GM23338 (cell line): ENCODE results near the gene FRK. TPM values are rescaled to one million over a fixed set of nuclear protein-coding genes. Genes with fewer than 3 reads are reported as not detected.
"Not testable (repeated sequence)": the region's sequence is repeated elsewhere in the genome, so short reads cannot be mapped to it uniquely, and the experiment has no call there.

Experiments used
- ATAC-seq: fragments of 200-7000 bp; cut with Tn5 transposase; 3 replicates; pipeline ENCODE4 v1.9.1; 2020
- DNase-seq: peaks from one replicate; pipeline ENCODE4 v3.0.0-alpha.2; 2015; ENCODE audit warnings: low spot score
- H2AFZ ChIP-seq: fragments of 200-600 bp; sonication (generic); 2 replicates; pipeline ENCODE4 v1.8.0; 2016; ENCODE audit warnings: antibody characterized with exemption, mild to moderate bottlenecking, moderate library complexity
- H3F3A ChIP-seq: fragments of 200-600 bp; sonication (generic); replicated peaks from 2 replicates; pipeline ENCODE4 v1.8.0; 2017; ENCODE audit warnings: antibody characterized with exemption, mixed run types, low read depth
- H3K27ac ChIP-seq: fragments of 200-600 bp; sonication (generic); 2 replicates; pipeline ENCODE4 v1.6.1; 2016; ENCODE audit warnings: low read depth
- H3K27me3 ChIP-seq: fragments of 200-600 bp; sonication (generic); 2 replicates; pipeline ENCODE4 v1.8.0; 2016; ENCODE audit warnings: mild to moderate bottlenecking, mixed run types, moderate library complexity; ENCODE audit not compliant: insufficient read depth
- H3K36me3 ChIP-seq: fragments of 200-600 bp; sonication (generic); 2 replicates; pipeline ENCODE4 v1.8.0; 2016; ENCODE audit warnings: mild to moderate bottlenecking; ENCODE audit not compliant: insufficient read depth
- H3K4me1 ChIP-seq: fragments of 200-600 bp; sonication (generic); 2 replicates; pipeline ENCODE4 v1.8.0; 2016; ENCODE audit warnings: mild to moderate bottlenecking, moderate library complexity; ENCODE audit not compliant: insufficient read depth
- H3K4me2 ChIP-seq: fragments of 200-600 bp; sonication (generic); 2 replicates; pipeline ENCODE4 v1.7.1; 2017; ENCODE audit warnings: mixed run types
- H3K4me3 ChIP-seq: fragments of 200-600 bp; sonication (generic); 2 replicates; pipeline ENCODE4 v1.6.1; 2016; ENCODE audit warnings: mixed run types
- H3K79me2 ChIP-seq: fragments of 200-600 bp; sonication (generic); replicated peaks from 2 replicates; pipeline ENCODE4 v1.8.0; 2017; ENCODE audit warnings: mild to moderate bottlenecking; ENCODE audit not compliant: insufficient read depth
- H3K9me2 ChIP-seq: fragments of 200-600 bp; sonication (generic); 2 replicates; pipeline ENCODE4 v1.8.0; 2017; ENCODE audit not compliant: insufficient read depth
- H4K20me1 ChIP-seq: fragments of 200-600 bp; sonication (generic); replicated peaks from 2 replicates; pipeline ENCODE4 v1.8.0; 2017; ENCODE audit warnings: mild to moderate bottlenecking; ENCODE audit not compliant: insufficient read depth
- H3K27ac Mint-ChIP-seq: 2 replicates; pipeline ENCODE4 v1.8.0; 2020; ENCODE audit warnings: inconsistent platforms, mild to moderate bottlenecking, moderate library complexity, mixed read lengths
- H3K27me3 Mint-ChIP-seq: 3 replicates; pipeline ENCODE4 v1.8.0; 2022; ENCODE audit warnings: low read depth, mild to moderate bottlenecking, moderate library complexity, mixed read lengths, inconsistent platforms; ENCODE audit not compliant: insufficient read depth, poor library complexity
- H3K36me3 Mint-ChIP-seq: 3 replicates; pipeline ENCODE4 v1.8.0; 2021; ENCODE audit warnings: low read depth, mild to moderate bottlenecking, inconsistent platforms, moderate library complexity, mixed read lengths
- H3K4me1 Mint-ChIP-seq: 3 replicates; pipeline ENCODE4 v1.8.0; 2020; ENCODE audit warnings: mild to moderate bottlenecking, inconsistent platforms, mixed read lengths
- H3K4me3 Mint-ChIP-seq: 3 replicates; pipeline ENCODE4 v1.8.0; 2021; ENCODE audit warnings: moderate library complexity, mild to moderate bottlenecking, inconsistent platforms, mixed read lengths
- H3K9me3 Mint-ChIP-seq: 3 replicates; pipeline ENCODE4 v1.8.0; 2020; ENCODE audit warnings: moderate library complexity, mild to moderate bottlenecking, inconsistent platforms, mixed read lengths
- CTCF ChIP-seq, 2 experiments: fragments of 200-600 bp in 1 of 2; sonication (generic) in 1 of 2; conservative IDR thresholded peaks; 2 replicates each; pipeline versions ENCODE4 v1.5.1 to v1.6.1; 2016 to 2017; ENCODE audit warnings: antibody characterized with exemption in 2 of 2, low read depth in 2 of 2, mild to moderate bottlenecking in 2 of 2, moderate library complexity in 1 of 2
- NANOG ChIP-seq: IDR thresholded peaks from 2 replicates; pipeline ENCODE4 v1.6.1; 2016; ENCODE audit warnings: antibody characterized with exemption, borderline replicate concordance
- POLR2AphosphoS5 ChIP-seq: IDR thresholded peaks from 2 replicates; pipeline ENCODE4 v1.6.1; 2016; ENCODE audit warnings: antibody characterized with exemption, low read depth
- ZNF114 ChIP-seq: fragments of 250-450 bp; sonication (Bioruptor Pico); IDR thresholded peaks from 2 replicates; pipeline ENCODE4 v1.5.0; 2020; ENCODE audit warnings: mild to moderate bottlenecking, moderate library complexity
- ZNF462 ChIP-seq: fragments of 250-450 bp; sonication (Bioruptor Pico); IDR thresholded peaks from 2 replicates; pipeline ENCODE4 v1.5.0; 2020; ENCODE audit warnings: mild to moderate bottlenecking, moderate library complexity
- polyA plus RNA-seq: library from polyadenylated mRNA; unstranded; fragments of >200 nt; fragmentation: Nextera tagmentation; extraction: Ambion mirVana; gene quantifications from 2 replicates; pipeline ENCODE4 v1.2.1, GENCODE V29; 2016
- total RNA-seq: library from RNA; depleted of rRNA; stranded (reverse); fragments of >200 nt; shearing (Covaris generic); gene quantifications from 2 replicates; pipeline ENCODE4 v1.2.3, GENCODE V29; 2014

Gene FRK
- total and polyA plus RNA-seq, 2 experiments from 2014 or later, result 0.06 to 0.24 TPM

DNA sequence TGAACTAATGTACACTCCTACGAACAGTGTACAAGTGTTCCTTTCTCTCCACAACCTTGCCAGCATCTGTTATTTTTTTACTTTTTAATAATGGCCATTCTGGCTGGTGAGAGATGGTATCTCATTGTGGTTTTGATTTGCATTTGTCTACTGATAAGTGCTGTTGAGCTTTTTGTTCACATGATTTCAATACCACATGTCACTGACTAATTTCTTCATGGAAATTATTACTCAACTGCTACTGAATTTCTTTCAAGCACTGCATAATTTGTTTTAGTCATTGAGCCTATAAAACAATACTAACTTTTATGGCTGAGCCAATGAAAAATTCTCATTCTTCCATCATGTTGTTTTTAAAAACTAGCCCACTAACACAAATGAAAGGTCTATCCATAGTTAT, 115.4 kb downstream of the FRK start:
- no peak overlapping the region for H3K4me3 ChIP-seq
- H3K4me2 ChIP-seq, result no peak overlapping the region
- no peak for TF ChIP-seq ZNF114
- TF ChIP-seq POLR2AphosphoS5, result no peak
- TF ChIP-seq CTCF (conservative IDR thresholded peaks at IDR 0.05; ENCODE audit: low read depth in 2 of 2), result no peak
- TF ChIP-seq ZNF462 (CRISPR knock-in tag), result no peak
- no peak for TF ChIP-seq NANOG
- H3K27ac Mint-ChIP-seq, result no peak overlapping the region
- no peaks in the 10 kb centered on the region for H3K4me1 Mint-ChIP-seq
- H3K79me2 ChIP-seq, result no peaks in the 10 kb centered on the region
- H3K27ac ChIP-seq, result no peak overlapping the region
- no peaks in the 10 kb centered on the region for H4K20me1 ChIP-seq
- no peaks in the 10 kb centered on the region for H3K27me3 ChIP-seq
- no peaks in the 10 kb centered on the region for H3K36me3 ChIP-seq
- H3F3A ChIP-seq, result no peaks in the 10 kb centered on the region
- DNase-seq (no peak), ATAC-seq (no peak)
- no peak overlapping the region for H2AFZ ChIP-seq
- H3K4me1 ChIP-seq, result no peaks in the 10 kb centered on the region
- no peaks in the 10 kb centered on the region for H3K36me3 Mint-ChIP-seq
- no peak overlapping the region for H3K4me3 Mint-ChIP-seq
- no peaks in the 10 kb centered on the region for H3K9me2 ChIP-seq
- H3K27me3 Mint-ChIP-seq, result no peaks in the 10 kb centered on the region
- H3K9me3 Mint-ChIP-seq, result peaks cover 15% of the 10 kb centered on the region

DNA sequence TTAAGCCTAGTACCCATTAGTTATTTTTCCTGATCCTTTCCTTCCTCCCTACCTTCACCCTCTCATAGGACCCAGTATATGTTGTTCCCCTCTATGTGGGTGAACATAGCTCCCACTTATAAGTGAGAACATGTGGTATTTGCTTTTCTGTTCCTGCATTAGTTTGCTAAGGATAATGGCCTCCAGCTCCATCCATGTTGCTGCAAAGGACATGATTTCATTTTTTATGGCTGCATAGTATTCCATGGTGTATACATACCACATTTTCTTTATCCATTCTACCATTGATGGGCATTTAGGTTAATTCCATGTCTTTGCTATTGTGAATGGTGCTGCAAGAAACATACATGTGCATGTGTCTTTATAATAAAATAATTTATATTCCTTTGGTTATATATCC, 115.9 kb downstream of the FRK start:
- H3K9me2 ChIP-seq, ATAC-seq, H3K4me1 Mint-ChIP-seq, H3F3A ChIP-seq, H3K4me2 ChIP-seq, H3K27ac Mint-ChIP-seq, H3K27me3 ChIP-seq, H3K36me3 ChIP-seq, H3K27me3 Mint-ChIP-seq, H2AFZ ChIP-seq, H3K4me3 Mint-ChIP-seq, H3K79me2 ChIP-seq, H4K20me1 ChIP-seq, H3K27ac ChIP-seq, H3K4me3 ChIP-seq, DNase-seq, H3K36me3 Mint-ChIP-seq, H3K4me1 ChIP-seq: not testable (repeated sequence)
- peaks cover 13% of the 10 kb centered on the region for H3K9me3 Mint-ChIP-seq

DNA sequence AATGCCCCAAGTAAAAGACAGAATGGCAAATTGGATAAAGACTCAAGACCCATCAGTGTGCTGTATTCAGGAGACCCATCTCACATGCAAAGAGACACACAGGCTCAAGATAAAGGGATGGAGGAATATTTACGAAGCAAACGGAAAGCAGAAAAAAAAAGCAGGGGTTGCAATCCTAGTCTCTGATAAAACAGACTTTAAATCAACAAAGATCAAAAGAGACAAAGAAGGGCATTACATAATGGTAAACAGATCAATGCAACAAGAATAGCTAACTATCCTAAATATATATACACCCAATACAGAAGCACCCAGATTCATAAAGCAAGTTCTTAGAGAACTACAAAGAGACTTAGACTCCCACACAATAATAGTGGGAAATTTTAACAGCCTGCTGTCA, 123.2 kb downstream of the FRK start:
- H3F3A ChIP-seq, H3K4me1 Mint-ChIP-seq, H3K79me2 ChIP-seq, H3K27me3 ChIP-seq, H2AFZ ChIP-seq, H3K4me3 ChIP-seq, H3K4me3 Mint-ChIP-seq, H3K4me2 ChIP-seq, H3K36me3 ChIP-seq, H3K27ac Mint-ChIP-seq, H3K27ac ChIP-seq, ATAC-seq, H3K27me3 Mint-ChIP-seq, H3K36me3 Mint-ChIP-seq, H3K9me2 ChIP-seq, H4K20me1 ChIP-seq, H3K4me1 ChIP-seq, DNase-seq: not testable (repeated sequence)
- H3K9me3 Mint-ChIP-seq, result peaks cover 18% of the 10 kb centered on the region; the same call in 2 of the 3 replicates
